Adrenal gland (tissue), 12 donors: ENCODE results near the gene AQP2. TPM values are rescaled to one million over a fixed set of nuclear protein-coding genes. Genes with fewer than 3 reads are reported as not detected.

ENCODE experiments used
- DNase-seq, 7 donors: peaks; one replicate each; pipeline ENCODE4 v3.0.0-alpha.2; 2019 to 2020
- H3K27ac ChIP-seq, 5 donors: fragments of 200-600 bp; sonication (generic) in 4 of 5; 1 replicate in 3 of 5; 2 replicates in 2 of 5; pipeline versions ENCODE4 v1.5.1 to v1.8.0; 2016 to 2020; ENCODE audit warnings: mild to moderate bottlenecking in 1 of 5
- H3K27me3 ChIP-seq: fragments of 200-600 bp; 2 replicates; pipeline ENCODE4 v1.8.0; 2021
- H3K36me3 ChIP-seq, 2 donors: fragments of 200-600 bp; replicated peaks in 1 of 2; 1 replicate in 1 of 2; 2 replicates in 1 of 2; pipeline versions ENCODE4 v1.5.1 to v1.8.0; 2018 to 2022
- H3K4me1 ChIP-seq, 2 donors: fragments of 200-600 bp; replicated peaks in 1 of 2; 1 replicate in 1 of 2; 2 replicates in 1 of 2; pipeline versions ENCODE4 v1.5.1 to v1.8.0; 2018 to 2021
- H3K4me3 ChIP-seq, 4 donors: fragments of 200-600 bp; sonication (generic) in 3 of 4; one replicate each; pipeline ENCODE4 v1.5.1; 2016 to 2018
- H3K9me3 ChIP-seq, 3 donors: fragments of 200-600 bp; sonication (generic) in 1 of 3; replicated peaks in 1 of 3; 1 replicate in 2 of 3; 2 replicates in 1 of 3; pipeline versions ENCODE4 v1.5.1 to v1.8.0; 2016 to 2021
- POLR2A ChIP-seq, 2 donors: fragments of 450-650 bp; IDR thresholded peaks; one replicate each; pipeline ENCODE4 v1.6.1; 2017; ENCODE audit warnings: antibody characterized with exemption in 2 of 2, mild to moderate bottlenecking in 2 of 2, moderate library complexity in 1 of 2
- WGBS, 4 donors: extraction: QIAGEN DNeasy Blood & Tissue Kit in 2 of 4; methylation state at CpG; one replicate each; pipeline versions ENCODE4 v1.1.5 to v1.1.7; 2013 to 2017; 5-methylcytosine and 5-hydroxymethylcytosine counted together
- intact Hi-C, 2 donors: fragments of 100-400 bp; cut with DNase I; formaldehyde crosslinking; loops; one replicate each; pipeline versions ENCODE4 v1.14.1 to v1.15.0; 2022 to 2023
- polyA plus RNA-seq, 3 donors: library from polyadenylated mRNA; stranded (reverse); fragments of 200-250 nt in 2 of 3; fragments of 350-450 nt in 1 of 3; fragmentation: Illumina TruSeq in 1 of 3; extraction: RNeasy Lipid Tissue Mini Kit (QIAGEN cat#74804) in 1 of 3; gene quantifications; one replicate each; pipeline ENCODE4 v1.2.3, GENCODE V29; 2013 to 2014
- total RNA-seq, 9 donors: library from RNA; depleted of rRNA in 4 of 9; stranded (reverse); fragments of >200 nt in 4 of 9; fragments of 120-200 nt in 1 of 9; fragmentation: NEBNext Ultra II Directional in 1 of 9; extraction: Animal tissue kit (Norgen Biotek cat#: 25700) in 1 of 9; gene quantifications; one replicate each; pipeline versions ENCODE4 v1.1.0 to v1.2.4, GENCODE V29; 2013 to 2023
- TF ChIP-seq, protein P1 (sequence below), 6 experiments: fragments of 450-650 bp in 4 of 6; fragments of 200-600 bp in 2 of 6; sonication (generic) in 1 of 6; IDR thresholded peaks; 1 replicate in 5 of 6; 2 replicates in 1 of 6; pipeline versions ENCODE4 v1.5.1 to v1.8.0; 2016 to 2021; ENCODE audit warnings: antibody characterized with exemption in 6 of 6, mild to moderate bottlenecking in 2 of 6, moderate library complexity in 1 of 6
- donor health status: healthy with polysubstance abuse.
- donor health status: Bipolar disorder and iron deficiency.
- donor health status: DM: yes; HTN: yes; CAD: no.
- donor health status: DM: no; HTN: no; CAD: no.
- donor health status: DM: no; HTN: no; CAD: no.
- donor health status: DM: yes; HTN: yes; CAD: no.

Gene AQP2
- total and polyA plus RNA-seq, 12 donors, result 0.10 to 81.0 (median 2.4) TPM; not detected in 1

DNA sequence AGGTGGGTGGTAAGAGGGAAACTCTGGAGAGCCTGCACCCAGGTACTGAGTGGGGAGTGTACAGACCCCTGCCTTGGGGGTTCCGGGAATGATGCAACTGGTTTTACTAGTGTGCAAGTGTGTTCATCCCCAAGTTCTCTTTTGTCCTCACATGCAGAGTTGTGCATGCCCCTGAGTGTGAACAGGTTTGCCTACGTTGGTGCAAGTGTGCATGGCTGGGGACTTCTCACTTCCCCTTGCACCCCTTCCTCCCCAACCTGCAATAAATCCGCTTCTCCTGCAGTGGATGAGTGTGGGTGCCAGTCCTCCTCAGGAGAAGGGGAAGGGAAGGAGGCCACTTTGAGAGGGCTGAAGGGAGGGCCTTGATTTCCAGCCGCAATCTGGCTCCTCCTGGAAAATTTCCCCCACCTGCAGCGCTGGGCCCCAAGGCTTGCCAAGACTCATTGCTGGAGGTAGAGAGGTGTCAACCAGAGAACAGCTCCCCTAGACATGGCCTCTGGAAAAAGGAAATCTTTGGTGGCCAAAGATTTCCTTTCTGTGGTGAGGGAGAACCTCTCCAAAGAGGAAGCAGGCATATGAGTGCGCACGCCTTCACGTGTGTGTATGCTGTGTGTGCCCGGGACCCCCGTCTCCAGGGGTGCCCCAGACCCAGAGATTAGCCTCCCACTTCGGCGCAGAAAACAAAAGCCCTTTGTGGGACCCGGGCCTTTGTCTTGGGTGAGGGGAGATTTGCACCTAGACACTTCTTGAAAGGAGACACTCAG lies 5.5 kb downstream of the AQP2 start:
- H3K27ac ChIP-seq, result no peak overlapping the region
- H3K4me3 ChIP-seq, result no peak overlapping the region
- H3K27me3 ChIP-seq, result peaks cover 12% of the 10 kb centered on the region
- H3K36me3 ChIP-seq, result no peaks in the 10 kb centered on the region
- H3K9me3 ChIP-seq, result no peaks in the 10 kb centered on the region
- intact Hi-C loops, result no loop called here
- H3K4me1 ChIP-seq, result peaks cover 0 to 1% of the 10 kb centered on the region in 2 donors
- no peak for TF ChIP-seq POLR2A (IDR thresholded peaks at IDR 0.05)
- TF ChIP-seq, protein P1, sequence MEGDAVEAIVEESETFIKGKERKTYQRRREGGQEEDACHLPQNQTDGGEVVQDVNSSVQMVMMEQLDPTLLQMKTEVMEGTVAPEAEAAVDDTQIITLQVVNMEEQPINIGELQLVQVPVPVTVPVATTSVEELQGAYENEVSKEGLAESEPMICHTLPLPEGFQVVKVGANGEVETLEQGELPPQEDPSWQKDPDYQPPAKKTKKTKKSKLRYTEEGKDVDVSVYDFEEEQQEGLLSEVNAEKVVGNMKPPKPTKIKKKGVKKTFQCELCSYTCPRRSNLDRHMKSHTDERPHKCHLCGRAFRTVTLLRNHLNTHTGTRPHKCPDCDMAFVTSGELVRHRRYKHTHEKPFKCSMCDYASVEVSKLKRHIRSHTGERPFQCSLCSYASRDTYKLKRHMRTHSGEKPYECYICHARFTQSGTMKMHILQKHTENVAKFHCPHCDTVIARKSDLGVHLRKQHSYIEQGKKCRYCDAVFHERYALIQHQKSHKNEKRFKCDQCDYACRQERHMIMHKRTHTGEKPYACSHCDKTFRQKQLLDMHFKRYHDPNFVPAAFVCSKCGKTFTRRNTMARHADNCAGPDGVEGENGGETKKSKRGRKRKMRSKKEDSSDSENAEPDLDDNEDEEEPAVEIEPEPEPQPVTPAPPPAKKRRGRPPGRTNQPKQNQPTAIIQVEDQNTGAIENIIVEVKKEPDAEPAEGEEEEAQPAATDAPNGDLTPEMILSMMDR (IDR thresholded peaks at IDR 0.05), result no peak
- 65 to 68% (median 66%) methylated on average over 10 to 13 of the region's 13 CpGs for WGBS, 4 donors
- DNase-seq, result no peak

DNA sequence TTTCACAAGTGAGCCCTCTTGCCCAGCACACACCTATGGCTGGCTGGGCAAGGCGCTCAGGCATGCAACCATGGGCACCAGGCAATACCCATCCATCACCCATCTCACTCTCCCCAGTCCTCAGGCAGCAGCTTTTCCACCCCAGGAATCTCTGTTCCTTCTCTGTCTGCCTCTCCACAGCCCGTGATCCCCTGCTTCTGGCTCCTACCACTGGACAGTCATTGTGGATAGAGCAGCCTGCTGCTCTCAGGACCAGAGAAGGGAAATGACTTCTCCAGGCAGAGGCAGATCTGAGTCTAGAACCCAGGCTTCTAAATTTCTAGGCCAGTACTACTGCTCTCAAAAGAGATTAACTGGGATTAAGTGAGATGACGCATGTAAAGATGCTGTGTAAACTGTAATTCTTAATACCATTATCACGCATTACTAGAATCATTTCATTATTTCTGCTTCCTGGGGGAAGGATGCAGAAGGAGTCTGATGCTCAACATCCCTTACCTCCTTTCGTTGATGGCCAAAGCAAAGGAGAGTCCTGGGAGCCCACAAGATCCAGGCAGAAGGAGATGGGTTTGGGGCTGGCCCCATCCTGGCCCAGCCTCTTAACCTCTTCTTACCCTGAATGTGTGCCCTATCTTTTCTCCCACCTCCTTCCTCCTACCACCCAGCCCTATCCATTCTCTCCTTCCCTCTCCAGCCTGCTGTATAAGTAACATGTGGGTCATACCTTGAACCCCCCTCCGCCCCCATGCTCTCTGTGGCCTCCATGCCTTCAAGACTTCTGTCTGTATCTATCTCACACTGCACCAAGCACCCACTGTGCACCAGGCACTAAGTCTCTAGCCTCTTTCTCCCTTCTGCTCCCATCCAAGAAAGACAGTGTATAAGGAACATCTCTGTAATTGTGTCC lies 6.4 kb downstream of the AQP2 start:
- WGBS, 4 donors, result 81 to 92% (median 90%) methylated on average over 6 of the region's 6 CpGs
- intact Hi-C loops, result no loop called here
- no peak for TF ChIP-seq POLR2A (IDR thresholded peaks at IDR 0.05)
- TF ChIP-seq, protein P1 (IDR thresholded peaks at IDR 0.05), result no peak
- H3K27me3 ChIP-seq, result peaks cover 12% of the 10 kb centered on the region
- no peaks in the 10 kb centered on the region for H3K36me3 ChIP-seq
- H3K27ac ChIP-seq, result no peak overlapping the region
- peaks cover 0 to 4% of the 10 kb centered on the region in 2 donors for H3K4me1 ChIP-seq
- H3K4me3 ChIP-seq, result no peak overlapping the region
- no peak for DNase-seq
- H3K9me3 ChIP-seq, result no peaks in the 10 kb centered on the region

DNA sequence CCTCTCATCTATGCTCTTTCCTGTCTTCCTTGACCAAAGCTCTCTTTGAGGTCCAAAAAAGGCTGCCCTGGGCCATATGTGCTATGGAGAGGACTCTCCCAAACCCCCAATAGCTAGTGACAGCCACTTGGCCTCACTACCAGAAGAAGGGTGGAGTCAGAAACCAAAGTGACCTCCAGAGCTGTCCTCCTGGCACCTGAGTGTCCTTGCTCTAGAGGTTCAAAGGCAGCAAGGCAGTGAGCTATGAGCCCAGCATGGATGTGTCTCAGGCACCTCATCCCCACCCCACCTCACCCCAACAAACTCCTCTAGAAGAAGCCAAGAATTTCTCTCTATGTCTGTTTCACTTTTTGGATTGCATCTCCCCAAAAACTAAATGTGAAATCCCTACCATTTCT lies 7.0 kb downstream of the AQP2 start:
- no peak for DNase-seq
- no peaks in the 10 kb centered on the region for H3K9me3 ChIP-seq
- intact Hi-C loops, result no loop called here
- H3K4me1 ChIP-seq, result peaks cover 0 to 4% of the 10 kb centered on the region in 2 donors
- H3K27me3 ChIP-seq, result peaks cover 12% of the 10 kb centered on the region
- TF ChIP-seq, protein P1 (IDR thresholded peaks at IDR 0.05), result no peak
- no peak overlapping the region for H3K27ac ChIP-seq
- H3K4me3 ChIP-seq, result no peak overlapping the region
- no peaks in the 10 kb centered on the region for H3K36me3 ChIP-seq

DNA sequence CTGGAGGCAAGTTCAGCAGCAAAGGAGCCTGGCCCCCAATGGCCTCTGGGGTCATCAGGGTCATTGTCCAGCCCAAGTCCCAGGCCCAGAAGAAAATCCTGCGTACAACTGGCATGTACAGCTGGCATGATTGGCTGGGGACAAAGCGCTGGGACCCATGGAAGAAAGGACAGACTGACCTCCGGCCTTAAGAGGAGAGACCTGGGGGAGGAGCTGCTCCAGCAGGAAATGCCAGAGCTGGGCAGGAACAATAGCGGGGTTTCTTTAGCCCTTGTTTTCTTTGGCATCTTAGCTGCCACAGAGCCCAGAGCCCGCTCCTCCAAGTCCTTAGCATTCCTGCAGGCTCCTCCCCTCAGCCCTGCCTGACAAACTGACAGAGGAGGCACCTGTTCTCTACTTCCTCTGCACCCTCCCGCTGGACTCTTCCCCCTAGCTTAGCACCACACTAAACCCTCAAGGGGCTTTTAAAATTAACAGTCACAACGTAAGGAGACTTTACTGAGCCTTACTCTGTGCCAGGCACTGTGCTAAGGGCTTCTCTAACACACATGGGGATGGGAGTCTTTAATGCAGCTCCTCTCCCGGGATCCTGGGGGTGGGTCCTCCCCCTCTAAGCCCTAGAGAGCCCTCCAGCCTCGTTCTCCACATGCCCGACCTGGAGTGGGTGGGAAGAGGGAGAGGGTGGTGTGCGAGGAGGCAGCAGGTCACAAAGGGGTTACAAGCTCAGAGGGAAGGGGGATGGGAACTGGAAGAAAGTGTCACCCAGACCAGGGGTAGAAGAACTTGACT lies 9.3 kb downstream of the AQP2 start:
- Histone ChIP-seq H3K9me3 (no peaks in the 10 kb centered on the region), H3K4me1 (peaks cover 0 to 4% of the 10 kb centered on the region in 2 donors), H3K27me3 (peaks cover 9% of the 10 kb centered on the region), H3K36me3 (no peaks in the 10 kb centered on the region), H3K27ac (peak overlapping the region in 1 of 5 donors; percentile 44), H3K4me3 (no peak overlapping the region)
- intact Hi-C loops, result loop anchor here in 1 of 2 donors (10.0 kb wide), 1 partner anchor 95 kb away; no protein-coding TSS in a partner anchor
- no peak for TF ChIP-seq POLR2A (IDR thresholded peaks at IDR 0.05)
- TF ChIP-seq, protein P1 (IDR thresholded peaks at IDR 0.05), result no peak
- 44 to 54% (median 45%) methylated on average over 10 to 11 of the region's 11 CpGs for WGBS, 4 donors
- DNase-seq, result no peak
